ENCODE measurements around the gene EEF2K. TPM values are rescaled to one million over a fixed set of nuclear protein-coding genes. Genes with fewer than 3 reads are reported as not detected.
"Not testable (repeated sequence)": the region's sequence is repeated elsewhere in the genome, so short reads cannot be mapped to it uniquely, and the experiment has no call there.

Gene EEF2K
- total and polyA plus RNA-seq, 9 donors = 27.8 to 54.7 (median 38.9) TPM

- no peak for DNase-seq
- Histone ChIP-seq H3K9me3 (replicated peaks; ENCODE audit: control insufficient read depth, low read depth, low read length) (no peaks in the 10 kb centered on the region), H3K4me3 (ENCODE audit: low read length) (no peak overlapping the region), H3K36me3 (ENCODE audit: control insufficient read depth, insufficient read depth, low read length) (no peaks in the 10 kb centered on the region), H3K27ac (ENCODE audit: low read length) (peak overlapping the region; percentile 44), H3K27me3 (ENCODE audit: control insufficient read depth, insufficient read depth, low read length) (no peaks in the 10 kb centered on the region), H3K4me1 (ENCODE audit: control insufficient read depth, insufficient read depth, low read length) (peaks cover 25% of the 10 kb centered on the region)
These were observed 10.7 kb upstream of the EEF2K start for GRCh38 chr16:22195445-22195694.

DNA sequence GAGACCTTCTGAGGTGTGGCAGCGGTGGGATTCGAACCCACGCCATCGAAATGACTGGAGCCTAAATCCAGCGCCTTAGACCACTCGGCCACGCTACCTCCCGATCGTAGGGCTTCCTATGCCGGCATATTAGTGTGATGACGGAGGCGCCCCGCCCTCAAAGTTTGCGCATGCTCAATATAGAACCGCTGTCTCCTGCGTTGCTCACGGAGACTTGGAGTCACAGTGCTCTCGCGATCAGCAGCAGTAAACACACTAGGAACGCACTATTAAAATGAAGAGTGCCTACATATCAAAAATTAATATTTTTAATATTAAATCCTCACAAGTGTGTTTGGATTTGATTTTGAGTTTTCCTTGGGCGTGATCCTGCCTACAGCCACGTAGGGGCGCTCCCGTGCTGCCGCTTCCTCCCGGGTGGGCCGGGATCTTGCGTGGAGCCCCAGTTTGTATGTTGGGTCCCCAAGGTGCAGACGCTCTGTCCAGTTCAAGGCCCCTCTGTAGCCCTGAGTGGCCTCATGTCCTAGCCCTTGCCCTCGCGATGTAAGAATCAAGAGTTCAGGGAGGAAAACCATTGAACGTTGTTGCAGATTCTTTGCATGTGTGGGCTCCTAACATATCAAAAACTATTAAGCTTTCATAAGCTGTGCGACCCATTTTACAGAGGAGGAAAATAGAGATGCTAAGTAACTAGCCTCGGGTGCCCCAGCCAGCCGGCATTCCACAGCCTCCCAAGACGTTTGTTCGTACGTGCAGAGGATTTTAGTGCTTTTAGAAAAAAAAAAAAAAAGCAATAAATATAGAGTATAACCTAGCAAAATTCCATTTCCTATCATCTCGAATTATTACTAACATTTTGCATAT, 10.2 kb upstream of the EEF2K start:
- H3K9me3 ChIP-seq (replicated peaks; ENCODE audit: control insufficient read depth, low read depth, low read length) = no peaks in the 10 kb centered on the region
- peak; percentile 97 for DNase-seq
- peak overlapping the region; percentile 56 for H3K4me3 ChIP-seq (ENCODE audit: low read length)
- H3K36me3 ChIP-seq (ENCODE audit: control insufficient read depth, insufficient read depth, low read length) = no peaks in the 10 kb centered on the region
- H3K27ac ChIP-seq (ENCODE audit: low read length) = peak overlapping the region; percentile 87
- peaks cover 25% of the 10 kb centered on the region for H3K4me1 ChIP-seq (ENCODE audit: control insufficient read depth, insufficient read depth, low read length)
- no peaks in the 10 kb centered on the region for H3K27me3 ChIP-seq (ENCODE audit: control insufficient read depth, insufficient read depth, low read length)
- WGBS (ENCODE audit: insufficient coverage) = 0% methylated on average over 18 of the region's 39 CpGs

DNA sequence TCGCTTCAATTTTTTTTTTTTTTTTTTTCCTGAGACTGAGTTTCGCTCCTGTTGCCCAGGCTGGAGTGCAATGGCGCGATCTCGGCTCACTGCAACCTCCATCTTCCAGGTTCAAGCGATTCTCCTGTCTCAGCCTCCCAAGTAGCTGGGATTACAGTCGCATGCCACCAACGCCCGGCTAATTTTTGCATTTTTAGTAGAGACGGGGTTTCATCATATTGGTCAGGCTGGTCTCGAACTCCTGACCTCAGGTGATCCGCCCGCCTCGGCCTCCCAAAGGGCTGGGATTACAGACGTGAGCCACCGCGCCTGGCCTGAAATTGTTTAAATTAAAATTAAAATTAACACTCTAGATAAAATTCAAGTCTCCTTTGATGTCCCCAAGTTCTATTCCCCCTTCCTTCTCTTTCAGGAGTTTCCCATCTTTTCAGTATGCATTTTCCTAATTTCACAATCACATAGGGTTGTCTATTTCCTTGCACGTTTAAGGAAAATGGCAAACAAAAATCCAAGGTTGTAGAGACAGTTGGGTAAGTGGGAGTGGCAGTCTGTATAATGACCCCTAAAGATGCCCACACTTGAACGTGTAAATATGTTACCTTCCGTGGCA, 9.4 kb upstream of the EEF2K start:
- 36% methylated on average over 8 of the region's 20 CpGs for WGBS (ENCODE audit: insufficient coverage)
- H3K27me3 ChIP-seq (ENCODE audit: control insufficient read depth, insufficient read depth, low read length); H3K36me3 ChIP-seq (ENCODE audit: control insufficient read depth, insufficient read depth, low read length); H3K9me3 ChIP-seq (replicated peaks; ENCODE audit: control insufficient read depth, low read depth, low read length); DNase-seq; H3K4me3 ChIP-seq (ENCODE audit: low read length); H3K27ac ChIP-seq (ENCODE audit: low read length): not testable (repeated sequence)
- H3K4me1 ChIP-seq (ENCODE audit: control insufficient read depth, insufficient read depth, low read length) = peaks cover 23% of the 10 kb centered on the region

GRCh38 chr16:22198547-22199293, 7.4 kb upstream of the EEF2K start:
- Histone ChIP-seq H3K27me3 (ENCODE audit: control insufficient read depth, insufficient read depth, low read length) (no peaks in the 10 kb centered on the region), H3K4me1 (ENCODE audit: control insufficient read depth, insufficient read depth, low read length) (peaks cover 10% of the 10 kb centered on the region), H3K36me3 (ENCODE audit: control insufficient read depth, insufficient read depth, low read length) (no peaks in the 10 kb centered on the region), H3K4me3 (ENCODE audit: low read length) (no peak overlapping the region), H3K27ac (ENCODE audit: low read length) (no peak overlapping the region), H3K9me3 (replicated peaks; ENCODE audit: control insufficient read depth, low read depth, low read length) (no peaks in the 10 kb centered on the region)
- 71% methylated on average over 6 of the region's 7 CpGs for WGBS (ENCODE audit: insufficient coverage)
- DNase-seq = no peak

GRCh38 chr16:22202261-22202637, 3.8 kb upstream of the EEF2K start:
- no peaks in the 10 kb centered on the region for H3K27me3 ChIP-seq (ENCODE audit: control insufficient read depth, insufficient read depth, low read length)
- H3K4me1 ChIP-seq (ENCODE audit: control insufficient read depth, insufficient read depth, low read length) = peaks cover 8% of the 10 kb centered on the region
- H3K4me3 ChIP-seq (ENCODE audit: low read length) = no peak overlapping the region
- no peak for DNase-seq
- no peaks in the 10 kb centered on the region for H3K36me3 ChIP-seq (ENCODE audit: control insufficient read depth, insufficient read depth, low read length)
- WGBS (ENCODE audit: insufficient coverage) = 100% methylated on average over 1 of the region's 6 CpGs
- H3K27ac ChIP-seq (ENCODE audit: low read length) = no peak overlapping the region
- H3K9me3 ChIP-seq (replicated peaks; ENCODE audit: control insufficient read depth, low read depth, low read length) = peaks cover 3% of the 10 kb centered on the region

DNA sequence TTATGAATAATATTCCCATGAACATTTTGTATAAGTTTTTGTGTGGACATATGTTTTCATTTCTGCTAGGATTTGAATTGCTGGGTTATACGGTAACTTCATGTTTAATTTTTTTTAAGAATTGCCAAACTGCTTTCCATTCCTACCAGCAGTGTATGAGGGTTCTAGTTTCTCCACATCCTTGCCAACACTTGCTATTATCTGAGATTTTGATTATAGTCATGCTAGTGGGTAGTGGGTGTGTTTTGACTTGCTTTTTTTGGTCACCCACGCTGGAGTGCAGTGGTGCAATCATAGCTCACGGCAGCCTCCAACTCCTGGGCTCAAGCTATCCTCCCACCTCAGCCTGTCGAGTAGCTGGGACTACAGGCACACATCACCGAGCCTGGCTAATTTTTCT, 3.0 kb upstream of the EEF2K start:
- Histone ChIP-seq H3K27ac (ENCODE audit: low read length) (no peak overlapping the region), H3K4me3 (ENCODE audit: low read length) (no peak overlapping the region), H3K27me3 (ENCODE audit: control insufficient read depth, insufficient read depth, low read length) (no peaks in the 10 kb centered on the region), H3K4me1 (ENCODE audit: control insufficient read depth, insufficient read depth, low read length) (peaks cover 16% of the 10 kb centered on the region), H3K9me3 (replicated peaks; ENCODE audit: control insufficient read depth, low read depth, low read length) (peaks cover 3% of the 10 kb centered on the region), H3K36me3 (ENCODE audit: control insufficient read depth, insufficient read depth, low read length) (no peaks in the 10 kb centered on the region)
- WGBS (ENCODE audit: insufficient coverage) = no CpG with 5 or more reads among the region's 5 CpGs
- no peak for DNase-seq

DNA sequence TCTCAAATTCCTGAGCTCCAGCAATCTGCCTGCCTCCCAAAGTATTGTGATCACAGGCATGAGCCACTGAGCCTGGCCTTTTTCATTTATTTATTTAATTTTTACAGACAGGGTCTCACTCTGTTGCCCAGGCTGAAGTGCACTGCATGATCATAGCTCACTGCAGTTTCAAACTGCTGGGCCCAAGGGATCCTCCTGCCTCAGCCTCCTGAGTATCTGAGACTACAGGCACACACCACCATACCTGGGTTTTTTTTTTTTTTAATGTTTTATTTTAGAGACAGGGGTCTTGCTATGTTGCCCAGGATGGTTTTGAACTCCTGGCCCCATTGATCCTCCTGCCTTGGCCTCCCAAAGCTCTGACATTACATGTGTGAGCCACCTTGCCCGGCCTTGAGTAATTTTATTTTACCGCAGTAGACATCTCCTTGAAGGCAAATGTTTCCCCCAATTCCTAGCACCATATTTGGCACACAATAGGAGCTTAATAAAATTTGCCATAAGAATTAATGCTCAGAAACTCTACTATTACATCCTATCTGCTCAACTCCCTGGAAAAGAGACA, 1.9 kb upstream of the EEF2K start:
- peaks cover 26% of the 10 kb centered on the region for H3K4me1 ChIP-seq (ENCODE audit: control insufficient read depth, insufficient read depth, low read length)
- no peak overlapping the region for H3K27ac ChIP-seq (ENCODE audit: low read length)
- peaks cover 3% of the 10 kb centered on the region for H3K9me3 ChIP-seq (replicated peaks; ENCODE audit: control insufficient read depth, low read depth, low read length)
- no peak overlapping the region for H3K4me3 ChIP-seq (ENCODE audit: low read length)
- no CpG with 5 or more reads among the region's 2 CpGs for WGBS (ENCODE audit: insufficient coverage)
- no peak for DNase-seq
- no peaks in the 10 kb centered on the region for H3K27me3 ChIP-seq (ENCODE audit: control insufficient read depth, insufficient read depth, low read length)
- no peaks in the 10 kb centered on the region for H3K36me3 ChIP-seq (ENCODE audit: control insufficient read depth, insufficient read depth, low read length)

DNA sequence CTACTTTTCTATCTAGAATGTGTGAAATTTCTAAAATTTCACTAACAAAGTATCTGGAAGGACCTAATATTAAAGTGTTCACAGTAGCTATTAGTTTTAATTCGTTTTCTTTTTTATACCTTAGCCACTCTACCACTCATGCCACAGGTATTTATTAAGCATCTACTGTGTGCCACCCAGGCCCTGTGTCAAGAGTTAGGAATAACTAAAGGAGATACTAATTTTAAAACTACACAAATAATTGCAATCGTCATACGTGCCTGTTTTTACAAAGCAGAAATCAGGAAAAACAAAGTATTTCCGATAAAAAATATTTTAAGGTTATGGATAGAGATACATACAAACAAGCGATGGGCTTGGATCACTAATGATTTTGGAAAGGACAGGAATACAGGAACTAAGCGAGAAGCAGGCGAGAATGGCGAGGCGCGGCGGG, 483 bp upstream of the EEF2K start:
- no peak for DNase-seq
- H3K4me3 ChIP-seq (ENCODE audit: low read length) = peak overlapping the region; percentile 85
- no peaks in the 10 kb centered on the region for H3K27me3 ChIP-seq (ENCODE audit: control insufficient read depth, insufficient read depth, low read length)
- H3K36me3 ChIP-seq (ENCODE audit: control insufficient read depth, insufficient read depth, low read length) = peaks cover 7% of the 10 kb centered on the region
- peaks cover 5% of the 10 kb centered on the region for H3K9me3 ChIP-seq (replicated peaks; ENCODE audit: control insufficient read depth, low read depth, low read length)
- WGBS (ENCODE audit: insufficient coverage) = 0% methylated on average over 7 of the region's 11 CpGs
- H3K4me1 ChIP-seq (ENCODE audit: control insufficient read depth, insufficient read depth, low read length) = peaks cover 33% of the 10 kb centered on the region
- peak overlapping the region; percentile 91 for H3K27ac ChIP-seq (ENCODE audit: low read length)

DNA sequence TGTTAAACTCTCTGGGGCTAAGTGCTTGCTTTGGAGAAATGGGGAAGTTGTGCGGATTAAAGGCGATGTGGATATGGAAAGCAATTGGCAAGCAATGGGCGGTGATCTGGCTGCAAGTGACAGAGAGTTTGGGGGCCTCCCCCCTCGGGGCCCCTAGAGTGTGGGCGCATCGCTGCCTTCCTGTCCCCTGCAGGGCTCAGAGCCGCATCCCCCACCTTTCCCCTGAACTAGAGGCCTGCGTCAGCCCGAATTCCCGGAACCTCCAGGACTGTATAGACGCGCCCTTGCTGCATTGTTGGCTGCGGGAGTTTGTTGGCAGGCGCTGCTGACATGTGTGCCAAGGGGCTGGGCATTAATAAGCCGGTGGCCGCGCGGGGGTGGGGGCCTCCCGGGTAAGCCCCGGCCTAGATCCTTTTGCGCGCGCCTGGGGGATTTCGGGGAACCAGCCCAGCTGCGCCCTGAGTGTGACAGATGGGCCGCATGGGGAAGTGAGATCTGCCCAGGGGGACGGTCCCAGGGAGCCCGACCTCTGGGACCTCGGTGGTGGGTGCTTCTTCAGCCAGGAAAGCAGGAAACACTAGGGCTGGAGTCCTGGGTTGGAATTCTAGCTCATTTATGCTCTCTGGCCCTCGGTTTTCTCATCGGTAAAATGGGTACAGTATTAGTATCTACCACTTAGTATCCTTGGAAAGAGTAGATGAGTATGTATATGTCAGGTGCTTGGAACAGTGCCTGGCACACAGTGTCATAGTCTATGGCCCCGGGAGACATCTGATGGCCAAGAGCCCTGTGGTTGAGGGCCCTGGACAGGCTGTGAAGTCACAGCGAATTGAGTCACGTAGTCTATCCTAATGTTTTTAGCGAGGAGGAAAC, 1.0 kb downstream of the EEF2K start:
- DNase-seq = peak; percentile 91
- peaks cover 15% of the 10 kb centered on the region for H3K36me3 ChIP-seq (ENCODE audit: control insufficient read depth, insufficient read depth, low read length)
- peaks cover 38% of the 10 kb centered on the region for H3K4me1 ChIP-seq (ENCODE audit: control insufficient read depth, insufficient read depth, low read length)
- peaks cover 10% of the 10 kb centered on the region for H3K9me3 ChIP-seq (replicated peaks; ENCODE audit: control insufficient read depth, low read depth, low read length)
- H3K4me3 ChIP-seq (ENCODE audit: low read length) = peak overlapping the region; percentile 85
- 5% methylated on average over 32 of the region's 35 CpGs for WGBS (ENCODE audit: insufficient coverage)
- H3K27ac ChIP-seq (ENCODE audit: low read length) = peak overlapping the region; percentile 93
- no peaks in the 10 kb centered on the region for H3K27me3 ChIP-seq (ENCODE audit: control insufficient read depth, insufficient read depth, low read length)

Measured in muscle of leg (tissue), 11 donors.